HG02870 (cell line): ENCODE measurements around the gene MYO1E.
"Not testable (repeated sequence)": the region's sequence is repeated elsewhere in the genome, so short reads cannot be mapped to it uniquely, and the experiment has no call there.

Experiments
- ATAC-seq: cut with Tn5 transposase; IDR thresholded peaks from one replicate; pipeline ENCODE4 v1.9.1; 2021; ENCODE audit warnings: mild to moderate bottlenecking, moderate library complexity; ENCODE audit not compliant: unreplicated experiment

MYO1E gene

GRCh38 chr15:59372352-59373211, at the start of gene MYO1E:
Gene MYO1E (minus strand): TSS chr15:59372871. CDS start chr15:59372500, 371 bp downstream.
- no peak for ATAC-seq

GRCh38 chr15:59420986-59421618, 48.4 kb upstream of the MYO1E start:
- no peak for ATAC-seq

GRCh38 chr15:59420108-59420507, 47.4 kb upstream of the MYO1E start:
- no peak for ATAC-seq

- ATAC-seq: no peak
Measured at GRCh38 chr15:59419170-59419569, 46.5 kb upstream of the MYO1E start.

DNA sequence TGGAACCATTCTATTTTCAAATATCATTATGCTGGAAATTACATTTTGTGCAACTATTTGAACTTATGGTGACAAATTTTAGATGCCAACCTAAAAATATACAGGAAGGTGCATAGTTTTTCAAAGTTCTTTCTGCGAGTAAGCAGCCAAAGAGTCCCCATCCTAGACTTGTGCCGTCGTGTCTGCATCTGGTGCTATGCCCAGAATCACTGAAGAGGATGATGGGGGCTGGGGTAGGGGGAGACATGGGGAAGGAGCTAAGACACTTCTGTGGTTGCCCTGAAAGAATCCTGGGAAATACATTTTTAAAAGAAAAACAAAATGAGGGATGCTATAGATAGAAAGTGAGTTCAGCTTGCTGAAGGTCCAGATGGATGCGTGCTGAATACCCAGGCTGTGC, 44.1 kb upstream of the MYO1E start:
- no peak for ATAC-seq

GRCh38 chr15:59413577-59413976, 40.9 kb upstream of the MYO1E start:
- ATAC-seq: no peak

DNA sequence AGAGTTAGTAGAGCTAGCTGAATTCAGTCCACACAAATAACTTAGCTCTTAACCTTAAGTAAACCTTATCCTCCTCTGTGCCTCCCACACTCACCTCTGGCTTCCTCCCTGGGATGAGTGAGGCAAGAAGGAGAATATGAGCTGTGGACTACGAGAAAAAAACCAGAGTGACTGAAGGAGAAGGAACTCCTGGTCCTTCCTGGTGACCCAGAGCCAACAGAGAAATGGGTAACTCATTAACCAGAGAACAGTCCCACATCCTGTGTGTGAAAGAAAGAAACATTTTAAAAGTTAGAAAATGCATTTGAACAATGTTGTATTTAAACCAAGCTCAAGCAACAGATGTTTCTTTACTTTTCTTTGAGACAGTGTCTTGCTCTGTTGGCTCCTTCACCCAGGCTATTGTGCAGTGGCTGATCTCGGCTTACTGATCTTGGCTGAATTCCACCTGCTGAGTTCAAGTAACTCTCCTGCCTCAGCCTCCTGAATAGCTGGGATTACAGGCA, 37.8 kb upstream of the MYO1E start:
- ATAC-seq: no peak

- ATAC-seq: no peak
Measured at GRCh38 chr15:59407946-59408345, 35.3 kb upstream of the MYO1E start.

DNA sequence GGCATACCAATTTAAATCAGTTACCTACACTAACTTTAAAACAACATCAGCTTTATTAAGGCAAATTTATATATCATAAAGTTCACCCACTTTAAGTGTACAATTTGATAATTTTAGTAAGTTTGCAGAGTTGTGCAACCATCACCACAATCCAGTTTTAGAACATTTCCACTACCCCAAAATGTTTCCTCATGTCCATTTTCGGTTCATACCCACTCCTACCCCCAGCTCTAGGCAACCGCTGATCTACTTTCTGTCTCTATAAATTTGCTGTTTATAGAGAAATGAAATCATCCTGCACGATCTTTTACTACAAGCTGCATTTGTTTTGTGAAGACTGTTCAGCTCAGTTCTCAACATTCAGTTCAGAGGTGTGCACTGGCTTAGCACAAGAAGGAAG, 33.8 kb upstream of the MYO1E start:
- no peak for ATAC-seq

- ATAC-seq: no peak
Measured at GRCh38 chr15:59405079-59405478, 32.4 kb upstream of the MYO1E start.

DNA sequence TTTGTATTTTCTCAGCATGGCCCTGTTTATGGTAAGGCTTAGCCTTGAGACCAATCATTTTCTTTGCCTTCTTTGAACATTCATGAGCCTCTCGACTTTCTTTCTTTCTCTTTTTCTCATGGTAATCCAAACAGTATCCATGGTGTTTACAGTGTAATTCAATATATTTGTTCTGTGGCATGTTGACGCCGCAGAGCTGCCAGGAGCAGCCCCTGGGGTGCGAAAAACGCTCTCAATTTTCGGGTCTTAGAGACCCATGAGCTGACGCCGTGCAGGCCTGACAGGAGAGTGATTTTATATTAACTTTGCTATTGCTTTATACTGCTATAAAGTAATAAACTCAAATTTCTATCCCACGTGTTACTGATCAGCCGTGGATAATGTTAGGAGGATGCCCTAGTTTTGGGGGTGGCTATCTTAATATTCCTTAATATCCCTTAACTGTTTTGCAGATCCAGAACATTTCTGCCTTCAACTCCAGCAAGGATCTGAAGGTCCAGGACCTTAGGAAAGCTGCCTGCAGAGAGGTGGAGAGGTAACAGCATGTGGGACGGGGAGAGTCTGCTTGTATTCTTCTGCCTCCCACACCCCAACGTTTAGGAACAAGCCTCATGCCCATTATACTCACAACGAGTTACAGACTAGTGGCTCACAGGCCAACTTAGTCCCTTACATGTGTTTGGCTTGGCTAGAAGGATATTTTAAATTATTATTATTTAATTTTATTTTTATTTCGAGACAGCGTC, 29.3 kb upstream of the MYO1E start:
- no peak for ATAC-seq

DNA sequence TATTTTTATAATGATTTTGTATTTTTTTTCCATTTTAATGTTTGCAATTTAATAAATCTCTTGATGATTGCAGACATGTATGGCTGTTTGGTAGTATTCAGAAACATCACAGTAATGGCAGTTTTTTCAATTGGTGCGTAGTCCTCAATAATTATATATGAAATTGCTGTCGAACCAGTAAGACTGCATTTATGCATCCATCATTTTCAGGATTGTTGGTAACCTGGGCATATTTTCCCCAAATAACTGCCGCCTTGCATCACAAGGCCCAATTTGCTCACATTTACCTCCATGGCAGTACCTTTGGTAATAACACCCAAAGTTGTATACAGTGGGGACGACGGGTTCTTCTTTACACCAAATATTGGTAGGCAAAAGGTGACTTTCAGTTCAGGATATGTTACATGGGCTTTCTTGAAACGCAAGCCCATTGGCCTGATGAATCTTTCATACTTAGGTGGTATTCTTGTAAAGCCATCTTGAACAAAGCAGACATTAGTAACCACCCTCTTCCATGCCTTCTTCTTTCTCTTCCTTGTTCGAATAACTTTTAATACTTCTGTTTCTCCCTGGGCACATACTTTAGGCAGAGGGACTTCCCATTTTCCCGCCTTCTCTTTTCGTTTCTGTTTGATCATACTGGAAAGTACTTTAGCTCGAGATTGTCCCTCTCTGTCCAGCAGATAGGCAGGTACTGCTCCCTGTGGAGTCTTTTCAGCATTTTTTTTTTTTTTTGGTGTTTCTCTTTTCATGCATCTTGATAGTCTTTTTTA, 28.6 kb upstream of the MYO1E start:
- ATAC-seq: not testable (repeated sequence)

- no peak for ATAC-seq
Measured at GRCh38 chr15:59400103-59400813, 27.6 kb upstream of the MYO1E start.

- ATAC-seq: peak; percentile 89
Measured at GRCh38 chr15:59399465-59400102, 26.9 kb upstream of the MYO1E start.

GRCh38 chr15:59398220-59398619, 25.5 kb upstream of the MYO1E start:
- no peak for ATAC-seq

- no peak for ATAC-seq
Measured at GRCh38 chr15:59396679-59397078, 24.0 kb upstream of the MYO1E start.

- no peak for ATAC-seq
Measured at GRCh38 chr15:59396211-59396610, 23.5 kb upstream of the MYO1E start.

DNA sequence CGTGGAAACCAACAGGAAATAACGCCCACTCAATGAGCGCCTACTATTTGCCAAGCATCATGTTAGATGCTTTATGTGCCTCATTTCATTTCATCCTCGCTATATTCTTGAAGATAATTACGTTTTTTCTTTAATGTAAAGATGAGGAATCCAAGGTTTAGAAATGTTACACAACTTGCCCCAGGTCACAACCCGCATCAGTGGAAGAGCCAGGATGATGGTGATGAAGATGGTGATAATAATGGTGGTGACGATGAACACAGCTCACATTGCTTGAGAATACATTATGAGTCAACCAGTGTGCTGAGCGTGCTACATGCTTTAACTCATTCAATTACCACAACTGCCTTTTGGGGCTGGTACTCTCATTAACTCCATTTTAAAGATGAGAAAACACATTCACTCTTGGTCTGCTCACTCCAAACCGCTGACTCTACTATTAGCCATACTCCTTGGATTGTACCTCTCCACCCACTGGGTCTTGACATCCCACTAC, 21.5 kb upstream of the MYO1E start:
- no peak for ATAC-seq

DNA sequence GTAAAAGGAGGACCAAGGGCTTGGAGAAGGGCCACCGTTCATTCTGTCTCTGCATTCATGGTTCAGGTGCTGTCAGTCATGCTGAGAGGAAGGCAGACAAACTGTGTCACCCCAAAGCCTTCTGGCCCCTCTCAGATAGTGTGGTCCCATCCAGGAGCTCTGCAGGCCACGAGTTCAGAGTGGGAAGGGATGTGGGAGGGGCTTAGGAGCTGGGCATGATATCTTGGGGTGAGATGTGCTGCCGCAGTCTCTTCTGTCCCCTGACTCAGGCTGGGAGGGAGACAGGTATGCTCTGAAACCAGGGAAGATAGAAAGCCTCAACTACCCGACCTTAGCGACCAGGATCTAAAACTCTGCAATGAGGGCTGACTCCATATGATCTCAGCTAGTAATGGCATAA, 19.6 kb upstream of the MYO1E start:
- ATAC-seq: no peak
